GM06990 (cell line): Measurements from ENCODE around the gene AK8.

Experiments
- DNase-seq: peaks from one replicate; pipeline ENCODE4 v3.0.0-alpha.2; 2011; ENCODE audit not compliant: insufficient read length; ENCODE audit errors: extremely low read depth
- H3K27me3 ChIP-seq: replicated peaks from 2 replicates; pipeline ENCODE4 v1.6.0; 2011; ENCODE audit warnings: low read length; ENCODE audit not compliant: control insufficient read depth, insufficient read depth
- H3K36me3 ChIP-seq: 2 replicates; pipeline ENCODE4 v1.5.1; 2011; ENCODE audit warnings: low read length; ENCODE audit not compliant: control insufficient read depth, insufficient read depth
- H3K4me3 ChIP-seq: replicated peaks from 2 replicates; pipeline ENCODE4 v1.5.1; 2011; ENCODE audit warnings: low read depth, mild to moderate bottlenecking, control low read depth, low read length
- TF ChIP-seq, protein P1 (sequence below): IDR thresholded peaks from 2 replicates; pipeline ENCODE4 v1.5.1; 2011; ENCODE audit warnings: low read length, control low read depth, mild to moderate bottlenecking, inconsistent platforms; ENCODE audit not compliant: insufficient read depth, poor library complexity, severe bottlenecking

AK8 gene

DNA sequence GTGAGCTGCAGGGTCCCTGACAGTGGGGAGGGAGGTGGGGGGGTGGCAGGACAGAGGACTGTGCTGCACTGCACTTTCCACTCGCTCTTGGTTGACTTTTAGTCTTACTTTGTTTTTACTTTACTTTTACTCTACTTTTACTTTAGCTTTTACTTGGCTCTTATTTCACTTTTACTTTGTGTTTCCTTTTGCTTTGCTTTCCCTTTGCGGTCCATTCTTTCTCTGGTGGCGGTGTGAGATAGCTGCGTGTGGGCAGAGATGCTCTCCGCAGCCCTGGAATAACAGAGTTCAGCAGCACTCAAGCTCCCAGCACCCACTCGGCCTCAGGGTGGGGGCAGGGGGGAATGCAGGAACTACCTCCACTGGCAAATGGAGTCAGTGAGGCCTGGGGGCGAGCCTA is 4.7 kb downstream of the AK8 start:
- Histone ChIP-seq H3K27me3 (no peaks in the 10 kb centered on the region), H3K4me3 (0 out of 2 replicates have a peak overlapping the region, but pooled peaks have one; percentile 6), H3K36me3 (no peaks in the 10 kb centered on the region)
- TF ChIP-seq, protein P1, sequence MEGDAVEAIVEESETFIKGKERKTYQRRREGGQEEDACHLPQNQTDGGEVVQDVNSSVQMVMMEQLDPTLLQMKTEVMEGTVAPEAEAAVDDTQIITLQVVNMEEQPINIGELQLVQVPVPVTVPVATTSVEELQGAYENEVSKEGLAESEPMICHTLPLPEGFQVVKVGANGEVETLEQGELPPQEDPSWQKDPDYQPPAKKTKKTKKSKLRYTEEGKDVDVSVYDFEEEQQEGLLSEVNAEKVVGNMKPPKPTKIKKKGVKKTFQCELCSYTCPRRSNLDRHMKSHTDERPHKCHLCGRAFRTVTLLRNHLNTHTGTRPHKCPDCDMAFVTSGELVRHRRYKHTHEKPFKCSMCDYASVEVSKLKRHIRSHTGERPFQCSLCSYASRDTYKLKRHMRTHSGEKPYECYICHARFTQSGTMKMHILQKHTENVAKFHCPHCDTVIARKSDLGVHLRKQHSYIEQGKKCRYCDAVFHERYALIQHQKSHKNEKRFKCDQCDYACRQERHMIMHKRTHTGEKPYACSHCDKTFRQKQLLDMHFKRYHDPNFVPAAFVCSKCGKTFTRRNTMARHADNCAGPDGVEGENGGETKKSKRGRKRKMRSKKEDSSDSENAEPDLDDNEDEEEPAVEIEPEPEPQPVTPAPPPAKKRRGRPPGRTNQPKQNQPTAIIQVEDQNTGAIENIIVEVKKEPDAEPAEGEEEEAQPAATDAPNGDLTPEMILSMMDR: no peak
- DNase-seq: no peak

DNA sequence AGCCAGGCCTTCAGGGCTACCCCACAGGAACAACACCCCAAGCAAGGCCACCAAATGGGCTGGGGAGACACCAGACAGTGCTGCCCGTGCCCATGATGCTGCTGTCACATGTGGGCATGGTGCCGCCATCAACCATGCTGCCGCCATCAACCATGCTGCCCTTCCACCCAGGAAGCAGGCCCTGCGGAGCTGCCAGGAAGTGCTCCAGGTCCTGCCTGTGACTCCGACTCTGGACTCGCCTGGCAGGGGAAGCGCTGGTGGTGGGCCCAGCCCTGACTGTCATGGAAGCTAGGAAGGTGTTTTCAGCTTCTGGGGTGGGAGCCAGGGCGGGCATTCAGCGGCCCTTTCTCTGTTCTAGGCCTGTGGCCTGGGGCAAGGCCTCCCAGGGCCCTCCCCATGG is 8.8 kb downstream of the AK8 start:
- TF ChIP-seq, protein P1: no peak
- no peaks in the 10 kb centered on the region; the same call in 1 of the 2 replicates for H3K27me3 ChIP-seq

DNA sequence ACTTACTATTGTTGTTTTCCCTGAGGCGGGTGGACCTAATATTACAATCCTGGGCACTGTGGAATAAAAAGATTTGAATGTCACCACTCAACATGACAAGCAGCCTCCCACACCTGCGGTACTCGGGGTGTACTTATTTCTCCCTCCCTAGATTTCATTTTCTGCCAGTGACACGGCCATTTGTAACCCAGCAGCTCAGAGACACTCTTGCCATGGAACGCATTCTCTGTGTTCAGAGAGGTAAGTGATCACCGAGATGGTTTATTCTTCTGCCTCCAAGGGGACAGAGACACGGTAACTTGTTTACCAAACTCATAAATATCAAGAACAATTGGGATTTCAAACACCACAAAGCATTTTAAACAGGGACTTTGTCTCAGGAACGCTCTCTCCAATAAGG is 11.2 kb downstream of the AK8 start:
- TF ChIP-seq, protein P1: no peak
- DNase-seq: no peak
- H3K27me3 ChIP-seq: no peaks in the 10 kb centered on the region; the same call in 1 of the 2 replicates
- no peaks in the 10 kb centered on the region for H3K36me3 ChIP-seq
- H3K4me3 ChIP-seq: no peak overlapping the region

More for the DNA sequence above, 8.8 kb downstream of the AK8 start:
- Histone ChIP-seq H3K36me3 (no peaks in the 10 kb centered on the region), H3K4me3 (no peak overlapping the region)
- no peak for DNase-seq

DNA sequence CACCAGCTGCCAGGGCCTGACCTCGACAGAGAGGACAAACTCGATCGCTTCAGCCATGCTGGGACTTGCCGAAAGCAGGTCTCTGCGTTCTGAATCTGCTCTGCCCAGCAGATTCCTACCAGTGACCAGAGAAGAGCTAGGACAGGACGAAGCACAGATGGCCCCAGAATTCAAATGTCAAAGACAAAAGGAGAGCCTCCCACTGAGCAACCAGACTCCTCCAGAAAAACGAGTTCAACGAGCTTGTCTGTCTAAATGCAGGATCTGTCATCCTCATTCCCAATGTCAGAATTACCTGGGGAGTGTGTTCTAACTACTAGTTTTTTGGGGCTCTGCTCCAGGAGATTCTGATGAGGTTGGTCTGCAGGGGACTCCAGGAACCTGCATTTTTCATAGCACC is 13.4 kb downstream of the AK8 start:
- Histone ChIP-seq H3K4me3 (no peak overlapping the region), H3K27me3 (no peaks in the 10 kb centered on the region; the same call in 1 of the 2 replicates), H3K36me3 (no peaks in the 10 kb centered on the region)
- TF ChIP-seq, protein P1: no peak
- no peak for DNase-seq

DNA sequence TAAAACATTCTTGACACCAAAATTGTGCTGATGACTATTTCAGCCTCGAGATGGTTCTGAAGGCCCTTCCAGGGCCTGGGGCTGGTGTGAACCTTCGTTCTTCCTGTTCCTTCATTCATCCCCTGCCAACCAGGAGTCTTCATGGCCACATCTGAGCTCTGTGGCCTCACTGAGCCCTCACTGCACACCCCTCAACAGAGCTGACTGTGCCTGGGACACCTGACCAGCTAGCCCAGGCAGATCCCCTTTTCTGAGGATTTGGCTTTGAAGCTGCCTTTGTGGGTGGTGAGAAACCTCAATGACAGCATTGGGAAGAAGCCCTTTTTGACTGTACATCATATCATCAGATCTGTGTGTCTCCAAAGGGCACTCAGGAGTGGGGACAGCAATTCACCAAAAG is 13.8 kb downstream of the AK8 start:
- no peaks in the 10 kb centered on the region for H3K36me3 ChIP-seq
- TF ChIP-seq, protein P1: no peak
- no peaks in the 10 kb centered on the region; the same call in 1 of the 2 replicates for H3K27me3 ChIP-seq
- DNase-seq: no peak
- H3K4me3 ChIP-seq: no peak overlapping the region

DNA sequence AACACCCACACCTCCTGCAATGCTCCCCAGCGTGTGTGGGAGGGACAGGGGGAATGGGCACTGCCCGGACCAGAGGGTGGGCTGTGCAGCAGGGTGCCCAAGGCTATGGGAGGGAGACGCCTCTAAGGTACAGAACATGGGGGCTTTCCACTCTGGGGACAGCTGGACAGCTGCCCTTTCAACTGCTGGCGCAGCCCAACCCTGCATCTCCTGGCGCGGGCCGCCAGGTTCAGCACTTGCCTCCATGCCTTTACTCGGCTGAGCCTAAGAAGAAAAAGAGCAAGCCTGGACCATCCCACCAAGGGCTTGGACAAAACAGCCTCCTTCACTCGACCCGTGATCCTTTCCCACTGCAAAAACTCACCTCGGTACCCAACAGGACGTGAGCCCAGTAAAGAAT is 15.0 kb downstream of the AK8 start:
- no peak overlapping the region for H3K4me3 ChIP-seq
- H3K36me3 ChIP-seq: no peaks in the 10 kb centered on the region
- no peaks in the 10 kb centered on the region; the same call in 1 of the 2 replicates for H3K27me3 ChIP-seq
- TF ChIP-seq, protein P1: no peak
- DNase-seq: no peak
